Stimulated activated CD8-positive, alpha-beta memory T cell treated with anti-CD3 and anti-CD28 coated beads, Interleukin-12 subunit alpha, Interleukin-12 subunit beta, amount 100 ng/mL, for 24 hours (primary cell): ENCODE measurements around the gene MT4.

Experiments
- DNase-seq: peaks from one replicate; pipeline ENCODE4 v3.0.0-alpha.2; 2020; ENCODE audit errors: extremely low read depth

Gene MT4

GRCh38 chr16:56564793-56565477 lies at the start of gene MT4:
TSS of gene MT4 (plus strand) at chr16:56565073. CDS start at chr16:56565129, 56 bp downstream.
- DNase-seq, result no peak

GRCh38 chr16:56515665-56516064 lies 49.2 kb upstream of the MT4 start:
- DNase-seq, result no peak

GRCh38 chr16:56517206-56517605 lies 47.7 kb upstream of the MT4 start:
- DNase-seq, result no peak

- DNase-seq, result no peak
Observed at GRCh38 chr16:56518425-56518824, 46.4 kb upstream of the MT4 start.

- DNase-seq, result peak; percentile 73
Observed at GRCh38 chr16:56519459-56520250, 45.2 kb upstream of the MT4 start, which contains the start of gene BBS2. TSS of gene BBS2 (minus strand) at chr16:56520024. CDS start at chr16:56519862, 162 bp downstream.

- DNase-seq, result no peak
Observed at GRCh38 chr16:56520251-56520577, 44.7 kb upstream of the MT4 start.

- DNase-seq, result no peak
Observed at GRCh38 chr16:56525236-56525635, 39.6 kb upstream of the MT4 start.

GRCh38 chr16:56530872-56531271 lies 34.0 kb upstream of the MT4 start:
- no peak for DNase-seq

- DNase-seq, result no peak
Observed at GRCh38 chr16:56532714-56533113, 32.2 kb upstream of the MT4 start.

GRCh38 chr16:56534847-56535383 lies 30.0 kb upstream of the MT4 start:
- no peak for DNase-seq

- no peak for DNase-seq
Observed at GRCh38 chr16:56538331-56538730, 26.5 kb upstream of the MT4 start.

GRCh38 chr16:56539656-56540055 lies 25.2 kb upstream of the MT4 start:
- DNase-seq, result no peak

- DNase-seq, result no peak
Observed at GRCh38 chr16:56542039-56542438, 22.8 kb upstream of the MT4 start.

GRCh38 chr16:56547120-56547948 lies 17.5 kb upstream of the MT4 start:
- DNase-seq, result no peak

GRCh38 chr16:56547949-56548567 lies 16.8 kb upstream of the MT4 start:
- no peak for DNase-seq

GRCh38 chr16:56549161-56549560 lies 15.7 kb upstream of the MT4 start:
- no peak for DNase-seq

- no peak for DNase-seq
Observed at GRCh38 chr16:56549744-56550385, 15.0 kb upstream of the MT4 start.

GRCh38 chr16:56551796-56552738 lies 12.8 kb upstream of the MT4 start:
- DNase-seq, result no peak

- DNase-seq, result no peak
Observed at GRCh38 chr16:56554441-56554840, 10.4 kb upstream of the MT4 start.
